H9 (cell line): ENCODE measurements around the gene AP1S3. TPM values are rescaled to one million over a fixed set of nuclear protein-coding genes. Genes with fewer than 3 reads are reported as not detected.

Experiments used
- DNase-seq: peaks from one replicate; pipeline ENCODE4 v3.0.0-alpha.2; 2017
- H2AFZ ChIP-seq: one replicate; pipeline ENCODE4 v1.6.1; 2013; ENCODE audit warnings: mild to moderate bottlenecking, low read length, control low read depth, moderate library complexity
- H2AK5ac ChIP-seq: 2 replicates; pipeline ENCODE4 v1.6.1; 2013; ENCODE audit warnings: low read length, control low read depth, mixed read lengths; ENCODE audit not compliant: insufficient read length
- H2BK120ac ChIP-seq: one replicate; pipeline ENCODE4 v1.6.1; 2013; ENCODE audit warnings: low read depth, mild to moderate bottlenecking, low read length, control low read depth, inconsistent platforms; ENCODE audit not compliant: poor library complexity, severe bottlenecking
- H2BK12ac ChIP-seq: 2 replicates; pipeline ENCODE4 v1.6.1; 2013; ENCODE audit warnings: low read length, control low read depth, mixed read lengths, low read depth; ENCODE audit not compliant: insufficient read length
- H2BK15ac ChIP-seq: 2 replicates; pipeline ENCODE4 v1.6.1; 2013; ENCODE audit warnings: low read depth, low read length, control low read depth
- H2BK20ac ChIP-seq: one replicate; pipeline ENCODE4 v1.6.1; 2013; ENCODE audit warnings: low read depth, mild to moderate bottlenecking, low read length, control low read depth, inconsistent platforms; ENCODE audit not compliant: poor library complexity, severe bottlenecking
- H2BK5ac ChIP-seq: 2 replicates; pipeline ENCODE4 v1.6.1; 2013; ENCODE audit warnings: low read length, control low read depth, mixed read lengths; ENCODE audit not compliant: insufficient read length
- H3K14ac ChIP-seq: 2 replicates; pipeline ENCODE4 v1.6.1; 2013; ENCODE audit warnings: low read length, control low read depth; ENCODE audit not compliant: insufficient read depth
- H3K18ac ChIP-seq: 2 replicates; pipeline ENCODE4 v1.6.1; 2013; ENCODE audit warnings: low read depth, mild to moderate bottlenecking, mixed read lengths, low read length, control low read depth; ENCODE audit not compliant: insufficient read length
- H3K23ac ChIP-seq: 2 replicates; pipeline ENCODE4 v1.6.1; 2013; ENCODE audit warnings: low read length, control low read depth, mixed read lengths, low read depth; ENCODE audit not compliant: insufficient read length
- H3K23me2 ChIP-seq: 2 replicates; pipeline ENCODE4 v1.6.1; 2013; ENCODE audit warnings: low read depth, mild to moderate bottlenecking, mixed read lengths, low read length, control low read depth; ENCODE audit not compliant: insufficient read length, poor library complexity, severe bottlenecking
- H3K27ac ChIP-seq: 2 replicates; pipeline ENCODE4 v1.5.1; 2013; ENCODE audit warnings: low read length, control low read depth, mixed read lengths, low read depth; ENCODE audit not compliant: insufficient read length
- H3K27me3 ChIP-seq: 2 replicates; pipeline ENCODE4 v1.6.1; 2013; ENCODE audit warnings: low read length, control low read depth, inconsistent platforms; ENCODE audit not compliant: insufficient read depth
- H3K4ac ChIP-seq: 2 replicates; pipeline ENCODE4 v1.6.1; 2013; ENCODE audit warnings: low read depth, mild to moderate bottlenecking, control low read depth, inconsistent platforms, low read length, moderate library complexity
- H3K4me1 ChIP-seq: 2 replicates; pipeline ENCODE4 v1.6.1; 2013; ENCODE audit warnings: low read length, control low read depth, inconsistent platforms; ENCODE audit not compliant: insufficient read depth
- H3K4me2 ChIP-seq: 2 replicates; pipeline ENCODE4 v1.6.1; 2013; ENCODE audit warnings: low read length, control low read depth, mixed read lengths; ENCODE audit not compliant: insufficient read length, insufficient read depth
- H3K56ac ChIP-seq: 2 replicates; pipeline ENCODE4 v1.6.1; 2013; ENCODE audit warnings: low read depth, mild to moderate bottlenecking, mixed read lengths, low read length, control low read depth; ENCODE audit not compliant: insufficient read length
- H3K79me1 ChIP-seq: 2 replicates; pipeline ENCODE4 v1.6.1; 2013; ENCODE audit warnings: low read depth, mild to moderate bottlenecking, moderate library complexity, low read length, control low read depth, inconsistent platforms; ENCODE audit not compliant: insufficient read depth, poor library complexity, severe bottlenecking
- H3K79me2 ChIP-seq: 2 replicates; pipeline ENCODE4 v1.6.1; 2013; ENCODE audit warnings: low read length, control low read depth, inconsistent platforms; ENCODE audit not compliant: insufficient read depth
- H3K9ac ChIP-seq: 2 replicates; pipeline ENCODE4 v1.6.1; 2013; ENCODE audit warnings: low read length, control low read depth, mixed read lengths; ENCODE audit not compliant: insufficient read length; ENCODE audit errors: extremely low read depth
- H3K9me3 ChIP-seq: one replicate; pipeline ENCODE4 v1.6.1; 2013; ENCODE audit warnings: low read depth, low read length, inconsistent platforms; ENCODE audit not compliant: control insufficient read depth
- H3T11ph ChIP-seq: one replicate; pipeline ENCODE4 v1.6.1; 2013; ENCODE audit warnings: mild to moderate bottlenecking, low read length, control low read depth, inconsistent platforms
- H4K20me1 ChIP-seq: one replicate; pipeline ENCODE4 v1.6.1; 2013; ENCODE audit not compliant: control insufficient read depth, insufficient read length, insufficient read depth
- H4K5ac ChIP-seq: 2 replicates; pipeline ENCODE4 v1.6.1; 2013; ENCODE audit warnings: low read depth, mild to moderate bottlenecking, mixed read lengths, low read length, control low read depth; ENCODE audit not compliant: insufficient read length
- H4K8ac ChIP-seq: replicated peaks from 2 replicates; pipeline ENCODE4 v1.6.1; 2013; ENCODE audit warnings: low read length, control low read depth, mixed read lengths, low read depth; ENCODE audit not compliant: insufficient read length
- H4K91ac ChIP-seq: 2 replicates; pipeline ENCODE4 v1.6.1; 2013; ENCODE audit warnings: low read depth, mild to moderate bottlenecking, moderate library complexity, mixed read lengths, low read length, control low read depth; ENCODE audit not compliant: insufficient read length
- H3K27ac Mint-ChIP-seq, 3 experiments: 2 replicates in 2 of 3; 3 replicates in 1 of 3; pipeline ENCODE4 v1.8.0; 2020 to 2021; ENCODE audit warnings: mixed read lengths in 3 of 3, mild to moderate bottlenecking in 1 of 3, moderate library complexity in 1 of 3
- H3K27me3 Mint-ChIP-seq: 2 replicates; pipeline ENCODE4 v1.8.0; 2021; ENCODE audit warnings: low read depth, mild to moderate bottlenecking, moderate library complexity, mixed read lengths
- H3K36me3 Mint-ChIP-seq, 3 experiments: 2 replicates in 2 of 3; 3 replicates in 1 of 3; pipeline ENCODE4 v1.8.0; 2020 to 2021; ENCODE audit warnings: low read depth in 3 of 3, mixed read lengths in 3 of 3; ENCODE audit not compliant: insufficient read depth in 1 of 3
- H3K4me1 Mint-ChIP-seq, 2 experiments: 2 replicates each; pipeline ENCODE4 v1.8.0; 2020; ENCODE audit warnings: mixed read lengths in 2 of 2
- H3K4me3 Mint-ChIP-seq, 2 experiments: 2 replicates in 1 of 2; 3 replicates in 1 of 2; pipeline ENCODE4 v1.8.0; 2020 to 2021; ENCODE audit warnings: mild to moderate bottlenecking in 2 of 2, mixed read lengths in 2 of 2, moderate library complexity in 1 of 2
- H3K9me3 Mint-ChIP-seq, 2 experiments: 2 replicates in 1 of 2; 3 replicates in 1 of 2; pipeline ENCODE4 v1.8.0; 2020; ENCODE audit warnings: mild to moderate bottlenecking in 2 of 2, mixed read lengths in 2 of 2, moderate library complexity in 1 of 2
- CTCF ChIP-seq: fragments of 200-600 bp; sonication (generic); conservative IDR thresholded peaks from 3 replicates; pipeline ENCODE4 v1.8.0; 2021; ENCODE audit warnings: antibody characterized with exemption, mild to moderate bottlenecking
- WGBS: extraction: QIAGEN DNeasy Blood & Tissue Kit; methylation state at CpG from one replicate; pipeline ENCODE4 v1.1.7; 2013; ENCODE audit warnings: missing lambda C conversion rate, low lambda C conversion rate, mixed read lengths; ENCODE audit not compliant: insufficient read length; ENCODE audit errors: extremely low coverage; 5-methylcytosine and 5-hydroxymethylcytosine counted together
- total RNA-seq: library from RNA; stranded (reverse); gene quantifications from 2 replicates; pipeline ENCODE4 v1.2.1, GENCODE V29; 2021

The AP1S3 gene
- total RNA-seq, 1 experiment from 2014 or later = 8.7 TPM

DNA sequence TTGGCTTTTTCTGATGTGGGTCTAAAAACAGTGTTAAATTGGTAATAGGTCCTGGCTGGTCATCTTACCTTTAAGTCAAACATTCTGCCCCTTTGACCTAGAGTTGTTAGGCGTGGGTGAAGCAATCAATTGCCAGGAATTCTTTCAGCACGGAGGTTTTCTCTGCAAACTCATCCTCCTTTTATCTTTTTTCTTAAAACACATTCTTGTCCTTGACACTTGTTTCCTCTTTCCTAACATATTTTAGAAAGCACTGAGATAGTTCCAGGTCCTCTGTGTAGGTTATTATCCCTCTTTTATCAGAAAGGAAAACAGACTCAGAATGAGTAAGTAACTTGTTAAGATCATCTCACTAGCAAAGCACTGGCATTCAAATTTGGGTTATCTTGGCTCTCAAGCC, 18.6 kb upstream of the AP1S3 start:
- no peak for DNase-seq
- Histone ChIP-seq H3K79me1 (no peaks in the 10 kb centered on the region), H3K56ac (no peak overlapping the region), H2BK15ac (no peak overlapping the region), H3K4me2 (no peak overlapping the region), H3K79me2 (no peaks in the 10 kb centered on the region), H2AK5ac (no peak overlapping the region), H3K9ac (no peak overlapping the region), H4K20me1 (no peaks in the 10 kb centered on the region), H3K23ac (no peak overlapping the region), H2BK12ac (no peak overlapping the region), H3K18ac (no peak overlapping the region), H3T11ph (no peak overlapping the region), H2BK20ac (no peak overlapping the region), H3K23me2 (no peaks in the 10 kb centered on the region), H4K5ac (no peak overlapping the region), H2AFZ (no peak overlapping the region), H3K4ac (no peak overlapping the region), H3K9me3 (no peaks in the 10 kb centered on the region), H3K14ac (no peak overlapping the region), H3K4me1 (no peaks in the 10 kb centered on the region), H2BK5ac (no peak overlapping the region), H2BK120ac (no peak overlapping the region), H3K27me3 (no peaks in the 10 kb centered on the region), H4K91ac (no peak overlapping the region), H4K8ac (no peak overlapping the region), H3K27ac (no peak overlapping the region)
- peaks cover under 1 to 5% of the 10 kb centered on the region in 2 experiments; a peak in 4 of 5 replicates for H3K9me3 Mint-ChIP-seq
- no peak overlapping the region for H3K27ac Mint-ChIP-seq
- H3K4me1 Mint-ChIP-seq = peaks cover 5 to 6% of the 10 kb centered on the region in 2 experiments
- peaks cover 1 to 4% (median 3%) of the 10 kb centered on the region in 3 experiments; a peak in 6 of 7 replicates for H3K36me3 Mint-ChIP-seq
- TF ChIP-seq CTCF = no peak
- H3K4me3 Mint-ChIP-seq = no peak overlapping the region
- no CpG with 5 or more reads among the region's 2 CpGs for WGBS
- H3K27me3 Mint-ChIP-seq = no peaks in the 10 kb centered on the region
